ENCODE measurements around the gene SOS2.

DNA sequence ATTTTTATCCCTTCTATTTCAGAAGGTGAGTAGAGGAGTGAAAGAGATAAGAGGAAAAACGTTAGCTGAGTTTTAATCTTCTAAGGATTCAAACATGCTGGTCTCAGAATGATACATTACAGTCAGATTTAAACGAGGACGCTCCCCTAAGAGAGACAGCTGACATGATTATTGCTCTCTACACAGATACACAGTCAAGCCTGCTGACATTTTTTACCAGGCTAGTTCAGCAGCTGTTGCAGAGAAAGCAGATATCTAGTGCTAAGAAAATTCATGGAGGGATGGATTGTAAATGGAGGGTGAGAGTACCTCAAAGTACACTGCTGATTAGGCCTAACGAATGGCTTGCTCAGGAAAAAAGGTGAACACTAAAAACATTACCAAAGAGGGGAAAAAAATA is 31.9 kb upstream of the SOS2 start:
- no peak for TF ChIP-seq CTCF (IDR thresholded peaks at IDR 0.05; ENCODE audit: low read length)
- TF ChIP-seq EZH2 (optimal IDR thresholded peaks at IDR 0.05; ENCODE audit: low read depth, low read length) = no peak

Data from MM.1S (cell line).